SU-DHL-6 (cell line): ENCODE measurements around the gene COL24A1.

Source experiments
- CTCF ChIP-seq: fragments of 200-600 bp; sonication (generic); IDR thresholded peaks from one replicate; pipeline ENCODE4 v1.5.1; 2017; ENCODE audit warnings: antibody characterized with exemption, mild to moderate bottlenecking, low read length, moderate library complexity; ENCODE audit not compliant: insufficient read depth, poor library complexity, severe bottlenecking
- EZH2phosphoT487 ChIP-seq: fragments of 200-600 bp; sonication (generic), shearing (Covaris generic); conservative IDR thresholded peaks from 2 replicates; pipeline ENCODE4 v1.6.1; 2018; ENCODE audit warnings: mild to moderate bottlenecking, antibody characterized with exemption, low read length, moderate library complexity, mixed read lengths

- TF ChIP-seq CTCF, result no peak
- TF ChIP-seq EZH2phosphoT487, result no peak
These were observed 332.3 kb downstream of the COL24A1 start for GRCh38 chr1:85824066-85824840.
